GM18499 (cell line): ENCODE measurements around the gene ECD.
"Not testable (repeated sequence)": the region's sequence is repeated elsewhere in the genome, so short reads cannot be mapped to it uniquely, and the experiment has no call there.

Source experiments
- ATAC-seq: cut with Tn5 transposase; IDR thresholded peaks from one replicate; pipeline ENCODE4 v1.9.1; 2021; ENCODE audit warnings: moderate number of reproducible peaks; ENCODE audit not compliant: insufficient read depth, unreplicated experiment

ECD gene

GRCh38 chr10:73161662-73162061 lies 6.1 kb downstream of the ECD start:
- ATAC-seq = no peak

- no peak for ATAC-seq
Measured at GRCh38 chr10:73161079-73161478, 6.7 kb downstream of the ECD start.

GRCh38 chr10:73159038-73159648 lies 8.7 kb downstream of the ECD start:
- no peak for ATAC-seq

- no peak for ATAC-seq
Measured at GRCh38 chr10:73156054-73156453, 11.8 kb downstream of the ECD start.

- no peak for ATAC-seq
Measured at GRCh38 chr10:73152009-73152408, 15.8 kb downstream of the ECD start.

- not testable (repeated sequence) for ATAC-seq
Measured at GRCh38 chr10:73150633-73151413, 17.0 kb downstream of the ECD start.

- no peak for ATAC-seq
Measured at GRCh38 chr10:73141603-73142002, 26.2 kb downstream of the ECD start.

- no peak for ATAC-seq
Measured at GRCh38 chr10:73139251-73139650, 28.6 kb downstream of the ECD start.

- ATAC-seq = no peak
Measured at GRCh38 chr10:73136627-73137026, 31.2 kb downstream of the ECD start.

- no peak for ATAC-seq
Measured at GRCh38 chr10:73134727-73135126, 33.1 kb downstream of the ECD start.

- no peak for ATAC-seq
Measured at GRCh38 chr10:73131913-73132686, 35.7 kb downstream of the ECD start.

GRCh38 chr10:73131301-73131700 lies 36.5 kb downstream of the ECD start:
- ATAC-seq = no peak

GRCh38 chr10:73126343-73126742 lies 41.5 kb downstream of the ECD start:
- ATAC-seq = no peak

GRCh38 chr10:73119952-73120351 lies 47.9 kb downstream of the ECD start:
- no peak for ATAC-seq

GRCh38 chr10:73119457-73119856 lies 48.4 kb downstream of the ECD start:
- no peak for ATAC-seq

- peak; percentile 72 for ATAC-seq
Measured at GRCh38 chr10:73117976-73118743, 49.6 kb downstream of the ECD start.

- ATAC-seq = no peak
Measured at GRCh38 chr10:73116017-73116416, 51.8 kb downstream of the ECD start.

GRCh38 chr10:73113551-73113950 lies 54.3 kb downstream of the ECD start:
- no peak for ATAC-seq

GRCh38 chr10:73112032-73112431 lies 55.8 kb downstream of the ECD start:
- ATAC-seq = not testable (repeated sequence)

GRCh38 chr10:73110345-73110849 lies 57.4 kb downstream of the ECD start, which contains the start of gene NUDT13:
Gene NUDT13, plus strand, starts transcription at chr10:73110455. Its CDS starts 3,911 bp downstream, at chr10:73114366.
- no peak for ATAC-seq
